HG03280 (cell line): Measurements from ENCODE around the gene KCNIP4.
"Not testable (repeated sequence)": the region's sequence is repeated elsewhere in the genome, so short reads cannot be mapped to it uniquely, and the experiment has no call there.

ENCODE experiments used
- ATAC-seq: cut with Tn5 transposase; IDR thresholded peaks from one replicate; pipeline ENCODE4 v1.9.1; 2021; ENCODE audit warnings: mild to moderate bottlenecking, moderate library complexity; ENCODE audit not compliant: unreplicated experiment

Gene KCNIP4

GRCh38 chr4:21948347-21949072 is at the start of gene KCNIP4:
KCNIP4 (minus strand) TSS chr4:21948772.
- no peak for ATAC-seq

GRCh38 chr4:21996618-21997017 is 48.0 kb upstream of the KCNIP4 start:
- not testable (repeated sequence) for ATAC-seq

GRCh38 chr4:21992330-21992729 is 43.8 kb upstream of the KCNIP4 start:
- ATAC-seq: no peak

GRCh38 chr4:21991562-21991961 is 43.0 kb upstream of the KCNIP4 start:
- no peak for ATAC-seq

GRCh38 chr4:21991050-21991449 is 42.5 kb upstream of the KCNIP4 start:
- no peak for ATAC-seq

GRCh38 chr4:21989351-21989750 is 40.8 kb upstream of the KCNIP4 start:
- ATAC-seq: no peak

GRCh38 chr4:21986307-21986706 is 37.7 kb upstream of the KCNIP4 start:
- no peak for ATAC-seq

- ATAC-seq: no peak
Observed at GRCh38 chr4:21982087-21982486, 33.5 kb upstream of the KCNIP4 start.

- ATAC-seq: no peak
Observed at GRCh38 chr4:21979196-21979595, 30.6 kb upstream of the KCNIP4 start.

GRCh38 chr4:21976166-21976565 is 27.6 kb upstream of the KCNIP4 start:
- ATAC-seq: no peak

- no peak for ATAC-seq
Observed at GRCh38 chr4:21973850-21974249, 25.3 kb upstream of the KCNIP4 start.

GRCh38 chr4:21964762-21965319 is 16.3 kb upstream of the KCNIP4 start:
- no peak for ATAC-seq

GRCh38 chr4:21962691-21963090 is 14.1 kb upstream of the KCNIP4 start:
- no peak for ATAC-seq

- no peak for ATAC-seq
Observed at GRCh38 chr4:21960793-21961192, 12.2 kb upstream of the KCNIP4 start.

GRCh38 chr4:21954916-21955315 is 6.3 kb upstream of the KCNIP4 start:
- no peak for ATAC-seq

GRCh38 chr4:21953653-21954052 is 5.1 kb upstream of the KCNIP4 start:
- ATAC-seq: no peak

- ATAC-seq: no peak
Observed at GRCh38 chr4:21952549-21952948, 4.0 kb upstream of the KCNIP4 start.

GRCh38 chr4:21949073-21949457 is 493 bp upstream of the KCNIP4 start:
- ATAC-seq: no peak

- no peak for ATAC-seq
Observed at GRCh38 chr4:21947791-21948346, 703 bp downstream of the KCNIP4 start.

- no peak for ATAC-seq
Observed at GRCh38 chr4:21946858-21947257, 1.7 kb downstream of the KCNIP4 start.

- ATAC-seq: no peak
Observed at GRCh38 chr4:21921526-21922180, 26.9 kb downstream of the KCNIP4 start.

- ATAC-seq: no peak
Observed at GRCh38 chr4:21915761-21916160, 32.8 kb downstream of the KCNIP4 start.
